Jurkat, Clone E6-1 (cell line): ENCODE measurements around the gene ARHGEF26.

Source experiments
- DNase-seq: peaks from one replicate; pipeline ENCODE4 v3.0.0-alpha.2; 2011; ENCODE audit warnings: low read depth, low spot score
- H3K4me3 ChIP-seq: 2 replicates; pipeline ENCODE4 v1.5.1; 2011; ENCODE audit warnings: mild to moderate bottlenecking, low read length, control low read depth, moderate library complexity

The ARHGEF26 gene

GRCh38 chr3:154290187-154290586 lies 169.0 kb downstream of the ARHGEF26 start:
- DNase-seq, result no peak
- H3K4me3 ChIP-seq, result no peak overlapping the region

- no peak for DNase-seq
- H3K4me3 ChIP-seq, result no peak overlapping the region
Measured at GRCh38 chr3:154294016-154294415, 172.8 kb downstream of the ARHGEF26 start.

DNA sequence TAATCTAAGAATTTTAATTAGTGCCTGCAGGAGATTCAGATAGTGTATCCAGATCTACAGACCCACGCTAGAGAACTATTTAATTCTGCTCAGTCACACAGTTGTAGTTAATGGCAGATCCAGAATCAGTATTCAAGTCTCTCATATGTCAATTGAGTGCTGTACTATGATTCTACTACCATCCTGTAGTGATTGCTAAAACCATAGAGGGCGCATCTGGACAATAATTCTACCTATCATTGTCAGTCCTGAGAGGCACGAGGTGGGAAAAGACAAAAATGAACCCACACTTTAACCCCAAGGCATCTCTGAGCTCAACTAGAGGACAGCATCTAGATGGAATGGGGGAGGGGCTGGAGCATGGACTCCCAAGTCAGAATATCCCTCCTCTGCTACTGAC lies 180.4 kb downstream of the ARHGEF26 start:
- DNase-seq, result no peak
- H3K4me3 ChIP-seq, result no peak overlapping the region

DNA sequence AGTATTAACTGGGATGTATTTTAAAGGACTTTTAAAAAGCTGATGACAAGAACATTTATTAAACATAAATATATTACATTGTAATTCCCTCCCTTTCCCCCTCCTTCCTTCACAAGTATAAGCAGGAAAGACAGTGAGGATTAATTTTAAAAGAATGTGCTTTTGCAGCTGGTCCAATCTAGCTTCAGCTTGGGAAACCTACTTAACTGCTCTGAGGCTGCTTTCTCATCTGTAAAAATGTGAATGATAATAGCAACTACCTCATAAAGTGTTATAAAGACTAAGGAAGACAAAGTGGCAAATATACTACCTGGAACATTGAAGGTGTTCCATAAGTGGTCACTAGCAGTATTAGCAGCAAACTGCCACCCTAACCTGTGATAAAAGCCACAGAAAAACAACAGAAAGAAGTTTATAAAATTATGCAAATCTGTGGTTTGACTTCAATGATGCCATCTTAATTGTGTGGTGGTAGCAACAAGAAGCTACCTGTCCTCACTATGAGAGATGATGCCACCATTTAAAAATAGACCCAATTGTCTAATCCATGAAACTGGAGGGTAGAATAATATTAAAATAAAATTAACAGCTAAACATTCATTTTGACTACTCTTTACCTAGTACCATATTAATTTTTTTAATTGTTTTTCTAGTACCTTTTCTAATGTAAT lies 183.1 kb downstream of the ARHGEF26 start:
- no peak overlapping the region for H3K4me3 ChIP-seq
- no peak for DNase-seq

- no peak overlapping the region for H3K4me3 ChIP-seq
- DNase-seq, result no peak
Measured at GRCh38 chr3:154304936-154305335, 183.7 kb downstream of the ARHGEF26 start.

DNA sequence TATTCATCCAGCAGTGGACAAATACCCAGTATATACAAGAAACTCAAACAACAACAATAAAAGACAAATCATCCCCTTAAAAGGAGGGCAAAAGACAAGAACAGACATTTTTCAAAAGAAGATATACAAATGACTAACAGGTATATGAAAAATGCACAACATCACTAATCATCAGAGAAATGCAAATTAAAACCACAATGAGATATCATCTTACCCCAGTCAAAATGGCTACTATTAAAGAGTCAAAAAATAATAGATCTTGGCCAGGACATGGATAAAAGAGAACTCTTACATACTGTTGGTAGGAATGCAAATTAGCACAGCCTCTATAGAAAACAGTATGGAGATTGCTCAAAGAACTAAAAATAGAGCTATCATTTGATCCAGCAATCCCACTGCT lies 186.2 kb downstream of the ARHGEF26 start:
- no peak overlapping the region for H3K4me3 ChIP-seq
- no peak for DNase-seq
